Measurements from ENCODE around the gene GOLGA6L26. TPM values are rescaled to one million over a fixed set of nuclear protein-coding genes. Genes with fewer than 3 reads are reported as not detected.

GOLGA6L26 gene
- total RNA-seq, 1 experiment from 2014 or later, result not detected

Other genes starting within 250 kb of the GOLGA6L26 start
- gene GOLGA6L1, start 197.4 kb downstream of the GOLGA6L26 start, total RNA-seq (2014; rRNA removed; shearing (Covaris generic)), result not detected in 2 replicates
- gene GOLGA8S, start 20.6 kb upstream of the GOLGA6L26 start, total RNA-seq (2014; rRNA removed; shearing (Covaris generic)), result not detected in 2 replicates
- gene GOLGA6L2, start 113.0 kb upstream of the GOLGA6L26 start, total RNA-seq (2014; rRNA removed; shearing (Covaris generic)), result not detected in 2 replicates
- 12.1 and 15.0 TPM in 2 replicates for gene MKRN3, start 231.5 kb upstream of the GOLGA6L26 start, total RNA-seq (2014; rRNA removed; shearing (Covaris generic))